Keratinocyte (primary cell): ENCODE results near the gene PCGF1. TPM values are rescaled to one million over a fixed set of nuclear protein-coding genes. Genes with fewer than 3 reads are reported as not detected.

Experiments
- DNase-seq: peaks from one replicate; pipeline ENCODE4 v3.0.0-alpha.2; 2011; ENCODE audit warnings: low read depth, missing footprints, low spot score
- FAIRE-seq: peaks from 2 replicates; lab custom pipeline; 2011; peaks lifted over from hg19 to GRCh38; lab: Jason Lieb, UNC
- H2AFZ ChIP-seq: 2 replicates; pipeline ENCODE4 v1.6.0; 2012; ENCODE audit warnings: low read length, control low read depth, inconsistent platforms; ENCODE audit not compliant: control insufficient read depth
- H3K27ac ChIP-seq: 2 replicates; pipeline ENCODE4 v1.5.1; 2011; ENCODE audit warnings: low read length; ENCODE audit not compliant: control insufficient read depth, insufficient read depth
- H3K27me3 ChIP-seq: 3 replicates; pipeline ENCODE4 v1.6.0; 2011; ENCODE audit warnings: low read length; ENCODE audit not compliant: control insufficient read depth, insufficient read depth; ENCODE audit errors: extremely low read depth
- H3K36me3 ChIP-seq, 2 experiments: 2 replicates in 1 of 2; 3 replicates in 1 of 2; pipeline ENCODE4 v1.5.1; 2011; ENCODE audit warnings: low read length in 2 of 2, mild to moderate bottlenecking in 1 of 2; ENCODE audit not compliant: control insufficient read depth in 2 of 2, insufficient read depth in 2 of 2; ENCODE audit errors: extremely low read depth in 1 of 2
- H3K4me1 ChIP-seq: 3 replicates; pipeline ENCODE4 v1.5.1; 2011; ENCODE audit warnings: low read length; ENCODE audit not compliant: control insufficient read depth, insufficient read depth; ENCODE audit errors: extremely low read depth
- H3K4me2 ChIP-seq: 3 replicates; pipeline ENCODE4 v1.6.0; 2011; ENCODE audit warnings: low read depth, low read length; ENCODE audit not compliant: control insufficient read depth, insufficient read depth; ENCODE audit errors: extremely low read depth
- H3K4me3 ChIP-seq, 3 experiments: fragments of 200-600 bp in 1 of 3; sonication (generic) in 1 of 3; 2 replicates in 2 of 3; 3 replicates in 1 of 3; pipeline ENCODE4 v1.5.1; 2011 to 2016; ENCODE audit warnings: low read length in 3 of 3, mild to moderate bottlenecking in 3 of 3, control low read depth in 2 of 3, inconsistent platforms in 1 of 3, low read depth in 1 of 3, mixed read lengths in 1 of 3, mixed run types in 1 of 3, moderate library complexity in 1 of 3; ENCODE audit not compliant: control insufficient read depth in 2 of 3, insufficient read depth in 2 of 3; ENCODE audit errors: extremely low read depth in 1 of 3
- H3K79me2 ChIP-seq: 2 replicates; pipeline ENCODE4 v1.6.0; 2012; ENCODE audit warnings: low read length; ENCODE audit not compliant: control insufficient read depth, insufficient read depth
- H3K9ac ChIP-seq: 3 replicates; pipeline ENCODE4 v1.6.0; 2011; ENCODE audit warnings: low read length; ENCODE audit not compliant: control insufficient read depth, insufficient read depth; ENCODE audit errors: extremely low read depth
- H3K9me1 ChIP-seq: 3 replicates; pipeline ENCODE4 v1.6.0; 2011; ENCODE audit warnings: low read length; ENCODE audit not compliant: control insufficient read depth, insufficient read depth; ENCODE audit errors: extremely low read depth
- H3K9me3 ChIP-seq: 2 replicates; pipeline ENCODE4 v1.5.1; 2012; ENCODE audit warnings: low read depth, low read length; ENCODE audit not compliant: control insufficient read depth
- H4K20me1 ChIP-seq: 3 replicates; pipeline ENCODE4 v1.6.0; 2011; ENCODE audit warnings: low read length; ENCODE audit not compliant: control insufficient read depth, insufficient read depth; ENCODE audit errors: extremely low read depth
- CTCF ChIP-seq, 3 experiments: IDR thresholded peaks in 1 of 3; conservative IDR thresholded peaks in 1 of 3; optimal IDR thresholded peaks in 1 of 3; 2 replicates in 2 of 3; 3 replicates in 1 of 3; pipeline versions ENCODE3 to v1.5.1; 2011; ENCODE audit warnings: low read length in 3 of 3, mild to moderate bottlenecking in 3 of 3, moderate library complexity in 2 of 3, control low read depth in 1 of 3, inconsistent platforms in 1 of 3; ENCODE audit not compliant: insufficient read depth in 2 of 3; ENCODE audit errors: extremely low read depth in 1 of 3
- EZH2 ChIP-seq: IDR thresholded peaks from one replicate; pipeline ENCODE4 v1.6.1; 2012; ENCODE audit warnings: inconsistent platforms, mild to moderate bottlenecking, low read length, moderate library complexity
- dilution Hi-C: fragments of 300-500 bp; cut with MboI; formaldehyde crosslinking; loops from one replicate; pipeline ENCODE4 v1.7.0; 2020; ENCODE audit warnings: low sequenced_read_pairs; ENCODE audit not compliant: extremely low pct_ligation_motif_present
- polyA plus RNA-seq, 5 experiments: library from polyadenylated mRNA; depleted of rRNA in 3 of 5; stranded (reverse) in 3 of 5; stranded (forward) in 1 of 5; unstranded in 1 of 5; fragments of >200 nt; gene quantifications; 1 replicate in 1 of 5; 2 replicates in 3 of 5; 3 replicates in 1 of 5; pipeline versions ENCODE4 v1.2.1 to v1.2.3, GENCODE V29; 2011 to 2012; ENCODE audit warnings: missing spikeins in 2 of 5, low read depth in 1 of 5, low replicate concordance in 1 of 5

The PCGF1 gene
- polyA plus RNA-seq, 1 donor (not counting 4 experiments of a cell fraction or from before 2014, with no cell fraction given), result 29.1 TPM

- no peak for DNase-seq
- Histone ChIP-seq H3K4me2 (no peak overlapping the region), H3K9me1 (no peaks in the 10 kb centered on the region), H4K20me1 (no peaks in the 10 kb centered on the region), H3K9ac (no peak overlapping the region), H3K27me3 (no peaks in the 10 kb centered on the region), H3K4me3 (no peak overlapping the region), H3K4me1 (peaks cover 13% of the 10 kb centered on the region), H3K27ac (no peak overlapping the region), H2AFZ (no peak overlapping the region), H3K79me2 (peaks cover 4% of the 10 kb centered on the region), H3K36me3 (peaks cover 32 to 39% of the 10 kb centered on the region in 2 experiments), H3K9me3 (no peaks in the 10 kb centered on the region)
- TF ChIP-seq CTCF (optimal IDR thresholded peaks at IDR 0.05 in 1 of 3, IDR thresholded peaks at IDR 0.05 in 1 of 3, conservative IDR thresholded peaks at IDR 0.05 in 1 of 3; ENCODE audit: extremely low read depth in 1 of 3, insufficient read depth in 2 of 3, low read length in 3 of 3) (no peak), EZH2 (no peak)
- no peak for FAIRE-seq
- dilution Hi-C loops, result no loop called here
These were observed 15.6 kb downstream of the PCGF1 start for GRCh38 chr2:74491648-74492544.

GRCh38 chr2:74489906-74490305 is 17.6 kb downstream of the PCGF1 start:
- FAIRE-seq (no peak), DNase-seq (no peak)
- no peak overlapping the region for H3K4me3 ChIP-seq
- dilution Hi-C loops, result no loop called here
- no peak for TF ChIP-seq CTCF (optimal IDR thresholded peaks at IDR 0.05 in 1 of 3, IDR thresholded peaks at IDR 0.05 in 1 of 3, conservative IDR thresholded peaks at IDR 0.05 in 1 of 3; ENCODE audit: extremely low read depth in 1 of 3, insufficient read depth in 2 of 3, low read length in 3 of 3)
- no peak for TF ChIP-seq EZH2
- peaks cover 10% of the 10 kb centered on the region for H3K4me1 ChIP-seq
- no peak overlapping the region for H3K4me2 ChIP-seq
- H3K79me2 ChIP-seq, result peaks cover 12% of the 10 kb centered on the region
- H4K20me1 ChIP-seq, result no peaks in the 10 kb centered on the region
- H3K27me3 ChIP-seq, result no peaks in the 10 kb centered on the region
- no peak overlapping the region for H2AFZ ChIP-seq
- no peaks in the 10 kb centered on the region for H3K9me3 ChIP-seq
- no peaks in the 10 kb centered on the region for H3K9me1 ChIP-seq
- H3K27ac ChIP-seq, result no peak overlapping the region
- no peak overlapping the region for H3K9ac ChIP-seq
- H3K36me3 ChIP-seq, result peaks cover 31 to 45% of the 10 kb centered on the region in 2 experiments
